IMR-90 (cell line): ENCODE measurements around the gene SERPINF2. TPM values are rescaled to one million over a fixed set of nuclear protein-coding genes. Genes with fewer than 3 reads are reported as not detected.

ENCODE experiments used
- ATAC-seq: fragments of 200-7000 bp; cut with Tn5 transposase; 2 replicates; pipeline ENCODE4 v1.9.1; 2020; ENCODE audit warnings: low read depth, mild to moderate bottlenecking, moderate library complexity
- BruUV-seq: library from RNA; stranded (reverse); fragments of 400-500 nt; replicated peaks from 2 replicates; lab custom pipeline; 2021; lab: Mats Ljungman, UMichigan
- CTCF ChIA-PET: fragments of 300-600 bp; formaldehyde crosslinking; extraction: SDS; loops from one replicate; lab custom pipeline; 2021; ENCODE audit warnings: antibody characterized with exemption; lab: Yijun Ruan, JAX
- POLR2A ChIA-PET: fragments of 300-600 bp; sonication (Branson Sonifier 250); formaldehyde crosslinking; loops from one replicate; lab custom pipeline; 2022; ENCODE audit warnings: antibody characterized with exemption; ENCODE audit not compliant: unreplicated experiment; lab: Charles Lee
- DNase-seq: peaks from one replicate; pipeline ENCODE4 v3.0.0; 2013
- H2AFZ ChIP-seq: replicated peaks from 2 replicates; pipeline ENCODE3; 2013; ENCODE audit warnings: low read length, mild to moderate bottlenecking; ENCODE audit not compliant: poor library complexity
- H2AK5ac ChIP-seq: 2 replicates; pipeline ENCODE4 v1.6.1; 2013; ENCODE audit warnings: low read depth, low read length, inconsistent platforms
- H2AK9ac ChIP-seq: replicated peaks from 2 replicates; pipeline ENCODE3; 2013; ENCODE audit warnings: mild to moderate bottlenecking, low read depth, low read length, moderate library complexity; ENCODE audit not compliant: poor library complexity
- H2BK120ac ChIP-seq: 2 replicates; pipeline ENCODE4 v1.6.1; 2013; ENCODE audit warnings: low read depth, low read length, inconsistent platforms
- H2BK15ac ChIP-seq: 3 replicates; pipeline ENCODE4 v1.6.1; 2013; ENCODE audit warnings: low read depth, low read length, inconsistent platforms
- H2BK20ac ChIP-seq: 2 replicates; pipeline ENCODE4 v1.6.1; 2013; ENCODE audit warnings: low read depth, mild to moderate bottlenecking, inconsistent platforms, low read length, moderate library complexity
- H2BK5ac ChIP-seq: 2 replicates; pipeline ENCODE4 v1.6.1; 2013; ENCODE audit warnings: mild to moderate bottlenecking, low read depth, low read length, inconsistent platforms; ENCODE audit not compliant: poor library complexity, severe bottlenecking
- H3K14ac ChIP-seq: replicated peaks from 2 replicates; pipeline ENCODE4 v1.6.1; 2013; ENCODE audit warnings: low read depth, low read length, inconsistent platforms
- H3K18ac ChIP-seq: 2 replicates; pipeline ENCODE4 v1.6.1; 2013; ENCODE audit warnings: low read depth, low read length, control low read depth
- H3K23ac ChIP-seq: 2 replicates; pipeline ENCODE4 v1.6.1; 2013; ENCODE audit warnings: low read depth, low read length, inconsistent platforms
- H3K27ac ChIP-seq: 2 replicates; pipeline ENCODE4 v1.5.1; 2013; ENCODE audit warnings: mild to moderate bottlenecking, control low read depth, low read length; ENCODE audit not compliant: insufficient read depth
- H3K27me3 ChIP-seq: 2 replicates; pipeline ENCODE4 v1.6.1; 2013; ENCODE audit warnings: low read length; ENCODE audit not compliant: control insufficient read depth, insufficient read depth
- H3K36me3 ChIP-seq: 2 replicates; pipeline ENCODE4 v1.6.1; 2013; ENCODE audit warnings: low read length, mixed read lengths; ENCODE audit not compliant: control insufficient read depth, insufficient read depth
- H3K4ac ChIP-seq: 2 replicates; pipeline ENCODE4 v1.6.1; 2013; ENCODE audit warnings: low read depth, low read length, inconsistent platforms
- H3K4me1 ChIP-seq: 2 replicates; pipeline ENCODE4 v1.6.1; 2013; ENCODE audit warnings: low read length, mixed read lengths; ENCODE audit not compliant: control insufficient read depth, insufficient read depth
- H3K4me2 ChIP-seq: 2 replicates; pipeline ENCODE4 v1.6.1; 2013; ENCODE audit warnings: low read depth, mild to moderate bottlenecking, control low read depth, low read length, moderate library complexity
- H3K4me3 ChIP-seq: 2 replicates; pipeline ENCODE4 v1.5.1; 2013; ENCODE audit warnings: low read depth, mild to moderate bottlenecking, control low read depth, low read length, moderate library complexity; ENCODE audit not compliant: insufficient read depth
- H3K56ac ChIP-seq: 2 replicates; pipeline ENCODE4 v1.6.1; 2013; ENCODE audit warnings: low read length, inconsistent platforms; ENCODE audit not compliant: insufficient read depth; ENCODE audit errors: extremely low read depth
- H3K79me1 ChIP-seq, 2 experiments: 2 replicates each; pipeline ENCODE4 v1.6.1; 2013; ENCODE audit warnings: low read length in 2 of 2, inconsistent platforms in 1 of 2, low read depth in 1 of 2
- H3K9ac ChIP-seq: 2 replicates; pipeline ENCODE4 v1.6.1; 2013; ENCODE audit warnings: low read depth, low read length, control low read depth
- H3K9me1 ChIP-seq: 2 replicates; pipeline ENCODE4 v1.6.1; 2013; ENCODE audit warnings: low read length, inconsistent platforms; ENCODE audit not compliant: insufficient read depth
- H3K9me3 ChIP-seq: 2 replicates; pipeline ENCODE4 v1.6.1; 2013; ENCODE audit warnings: low read length; ENCODE audit not compliant: control insufficient read depth, insufficient read depth
- H4K20me1 ChIP-seq: 2 replicates; pipeline ENCODE4 v1.6.1; 2013; ENCODE audit warnings: low read length, inconsistent platforms; ENCODE audit not compliant: insufficient read depth
- H4K5ac ChIP-seq: 2 replicates; pipeline ENCODE4 v1.6.1; 2013; ENCODE audit warnings: mild to moderate bottlenecking, low read depth, low read length, control low read depth
- H4K8ac ChIP-seq, 2 experiments: 2 replicates each; pipeline ENCODE4 v1.6.1; 2013; ENCODE audit warnings: low read depth in 2 of 2, low read length in 2 of 2, control low read depth in 1 of 2, inconsistent platforms in 1 of 2
- H4K91ac ChIP-seq: 2 replicates; pipeline ENCODE4 v1.6.1; 2013; ENCODE audit warnings: low read depth, low read length, inconsistent platforms; ENCODE audit not compliant: insufficient read depth
- CEBPB ChIP-seq: IDR thresholded peaks from 2 replicates; pipeline ENCODE4 v1.6.1; 2012; ENCODE audit warnings: low read depth, low read length, improper control_type of control experiment
- MAFK ChIP-seq: IDR thresholded peaks from 2 replicates; pipeline ENCODE4 v1.6.1; 2012; ENCODE audit warnings: low read depth, low read length, improper control_type of control experiment
- MAZ ChIP-seq: IDR thresholded peaks from 2 replicates; pipeline ENCODE4 v1.6.1; 2012; ENCODE audit warnings: low read depth, mild to moderate bottlenecking, low read length, improper control_type of control experiment, moderate library complexity, borderline replicate concordance
- NFE2L2 ChIP-seq: fragments of 150-350 bp; IDR thresholded peaks from 2 replicates; pipeline ENCODE4 v1.6.1; 2016; ENCODE audit warnings: low read depth, mild to moderate bottlenecking, low read length
- POLR2A ChIP-seq: IDR thresholded peaks from 2 replicates; pipeline ENCODE4 v1.6.1; 2012; ENCODE audit warnings: mild to moderate bottlenecking, low read depth, low read length
- RAD21 ChIP-seq: IDR thresholded peaks from 2 replicates; pipeline ENCODE4 v1.6.1; 2012; ENCODE audit warnings: low read length, improper control_type of control experiment
- SMC3 ChIP-seq: fragments of 150-350 bp; IDR thresholded peaks from 2 replicates; pipeline ENCODE4 v1.6.1; 2016; ENCODE audit warnings: low read depth, mild to moderate bottlenecking, antibody characterized with exemption, low read length, moderate library complexity
- WGBS, 2 experiments: methylation state at CpG; one replicate each; pipeline versions ENCODE4 v1.1.5 to v1.1.7; 2013; ENCODE audit warnings: missing lambda C conversion rate in 2 of 2; ENCODE audit not compliant: insufficient read length in 1 of 2; ENCODE audit errors: extremely low coverage in 2 of 2; 5-methylcytosine and 5-hydroxymethylcytosine counted together
- dilution Hi-C: fragments of 300-500 bp; cut with HindIII; formaldehyde crosslinking; loops from one replicate; pipeline ENCODE4 v1.14.3; 2018; ENCODE audit warnings: low sequenced_read_pairs; ENCODE audit not compliant: unreplicated experiment
- in situ Hi-C: fragments of 300-500 bp; cut with MboI; formaldehyde crosslinking; loops from 3 replicates; pipeline ENCODE4 v1.14.3; 2019; ENCODE audit warnings: low sequenced_read_pairs, inconsistent platforms, mixed read lengths
- intact Hi-C: fragments of 100-400 bp; cut with micrococcal nuclease; formaldehyde crosslinking; loops from 2 replicates; pipeline ENCODE4 v1.10.0; 2022
- polyA plus RNA-seq, 3 experiments: library from polyadenylated mRNA; depleted of rRNA; stranded (reverse); fragments of >200 nt; gene quantifications; 2 replicates each; pipeline ENCODE4 v1.2.3, GENCODE V29; 2012; ENCODE audit warnings: low replicate concordance in 1 of 3
- total RNA-seq: library from RNA; depleted of rRNA; stranded (reverse); fragments of >200 nt; gene quantifications from 2 replicates; pipeline ENCODE4 v1.2.3, GENCODE V29; 2012
- TF ChIP-seq, protein P1 (sequence below): conservative IDR thresholded peaks from 2 replicates; pipeline ENCODE4 v1.5.1; 2012; ENCODE audit warnings: mild to moderate bottlenecking, low read depth, low read length, improper control_type of control experiment
- TF ChIP-seq, protein P2 (sequence below): fragments of 150-350 bp; IDR thresholded peaks from 2 replicates; pipeline ENCODE4 v1.6.1; 2017; ENCODE audit warnings: mild to moderate bottlenecking, antibody characterized with exemption, low read length, low read depth

Gene SERPINF2
- total and polyA plus RNA-seq, 2 of the 4 experiments (the other 2 are of a cell fraction), result not detected

DNA sequence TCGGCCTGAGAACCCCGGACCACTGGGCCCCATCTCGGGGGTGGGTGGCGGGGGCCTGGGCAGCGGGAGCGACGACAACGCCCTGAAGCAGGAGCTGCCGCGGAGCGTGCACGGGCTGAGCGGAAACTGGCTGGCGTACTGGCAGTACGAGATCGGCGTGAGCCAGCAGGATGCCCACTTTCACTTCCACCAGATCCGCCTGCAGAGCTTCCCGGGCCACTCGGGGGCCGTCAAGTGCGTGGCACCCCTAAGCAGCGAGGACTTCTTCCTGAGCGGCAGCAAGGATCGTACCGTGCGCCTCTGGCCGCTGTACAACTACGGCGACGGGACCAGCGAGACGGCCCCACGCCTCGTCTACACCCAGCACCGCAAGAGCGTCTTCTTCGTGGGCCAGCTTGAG, 8.9 kb upstream of the SERPINF2 start:
- Histone ChIP-seq H2AFZ (no peak overlapping the region), H3K36me3 (peaks cover 26% of the 10 kb centered on the region), H3K9me3 (no peaks in the 10 kb centered on the region), H3K18ac (no peak overlapping the region), H4K5ac (no peak overlapping the region), H3K27ac (no peak overlapping the region), H3K4me2 (no peak overlapping the region), H3K56ac (no peak overlapping the region), H3K14ac (no peak overlapping the region), H2BK120ac (no peak overlapping the region), H4K8ac (no peak overlapping the region), H3K9me1 (peaks cover 5% of the 10 kb centered on the region; the same call in 1 of the 2 replicates), H3K4me1 (peaks cover 8% of the 10 kb centered on the region), H2AK9ac (no peak overlapping the region), H2BK20ac (no peak overlapping the region), H3K79me1 (peaks cover 0 to 13% of the 10 kb centered on the region in 2 experiments; a peak in 1 of 4 replicates), H3K27me3 (no peaks in the 10 kb centered on the region), H2BK15ac (no peak overlapping the region), H3K4ac (no peak overlapping the region), H2AK5ac (no peak overlapping the region), H3K9ac (no peak overlapping the region), H4K91ac (no peak overlapping the region), H4K20me1 (no peaks in the 10 kb centered on the region), H3K23ac (no peak overlapping the region), H3K4me3 (no peak overlapping the region), H2BK5ac (no peak overlapping the region)
- BruUV-seq, result no TSS peak
- ChIA-PET CTCF (no interaction called here), POLR2A (interaction anchor here (0.6 kb wide), 1 partner anchor 17 kb away, joined by 3 read pairs; no protein-coding TSS in a partner anchor)
- 90% methylated on average over 25 of the region's 38 CpGs; no CpG with 5 or more reads in 1 of the 2 experiments for WGBS, 2 experiments
- TF ChIP-seq RAD21 (no peak), MAZ (no peak), CEBPB (no peak), NFE2L2 (no peak), POLR2A (no peak), MAFK (no peak), SMC3 (no peak)
- TF ChIP-seq, protein P1, sequence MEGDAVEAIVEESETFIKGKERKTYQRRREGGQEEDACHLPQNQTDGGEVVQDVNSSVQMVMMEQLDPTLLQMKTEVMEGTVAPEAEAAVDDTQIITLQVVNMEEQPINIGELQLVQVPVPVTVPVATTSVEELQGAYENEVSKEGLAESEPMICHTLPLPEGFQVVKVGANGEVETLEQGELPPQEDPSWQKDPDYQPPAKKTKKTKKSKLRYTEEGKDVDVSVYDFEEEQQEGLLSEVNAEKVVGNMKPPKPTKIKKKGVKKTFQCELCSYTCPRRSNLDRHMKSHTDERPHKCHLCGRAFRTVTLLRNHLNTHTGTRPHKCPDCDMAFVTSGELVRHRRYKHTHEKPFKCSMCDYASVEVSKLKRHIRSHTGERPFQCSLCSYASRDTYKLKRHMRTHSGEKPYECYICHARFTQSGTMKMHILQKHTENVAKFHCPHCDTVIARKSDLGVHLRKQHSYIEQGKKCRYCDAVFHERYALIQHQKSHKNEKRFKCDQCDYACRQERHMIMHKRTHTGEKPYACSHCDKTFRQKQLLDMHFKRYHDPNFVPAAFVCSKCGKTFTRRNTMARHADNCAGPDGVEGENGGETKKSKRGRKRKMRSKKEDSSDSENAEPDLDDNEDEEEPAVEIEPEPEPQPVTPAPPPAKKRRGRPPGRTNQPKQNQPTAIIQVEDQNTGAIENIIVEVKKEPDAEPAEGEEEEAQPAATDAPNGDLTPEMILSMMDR, result no peak
- TF ChIP-seq, protein P2, sequence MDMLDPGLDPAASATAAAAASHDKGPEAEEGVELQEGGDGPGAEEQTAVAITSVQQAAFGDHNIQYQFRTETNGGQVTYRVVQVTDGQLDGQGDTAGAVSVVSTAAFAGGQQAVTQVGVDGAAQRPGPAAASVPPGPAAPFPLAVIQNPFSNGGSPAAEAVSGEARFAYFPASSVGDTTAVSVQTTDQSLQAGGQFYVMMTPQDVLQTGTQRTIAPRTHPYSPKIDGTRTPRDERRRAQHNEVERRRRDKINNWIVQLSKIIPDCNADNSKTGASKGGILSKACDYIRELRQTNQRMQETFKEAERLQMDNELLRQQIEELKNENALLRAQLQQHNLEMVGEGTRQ, result no peak
- in situ Hi-C loops (no loop called here), intact Hi-C loops (no loop called here), dilution Hi-C loops (no loop called here)
- ATAC-seq, result no peak
- DNase-seq, result no peak
